ENCODE data around the gene GABARAPL2.

The GABARAPL2 gene

DNA sequence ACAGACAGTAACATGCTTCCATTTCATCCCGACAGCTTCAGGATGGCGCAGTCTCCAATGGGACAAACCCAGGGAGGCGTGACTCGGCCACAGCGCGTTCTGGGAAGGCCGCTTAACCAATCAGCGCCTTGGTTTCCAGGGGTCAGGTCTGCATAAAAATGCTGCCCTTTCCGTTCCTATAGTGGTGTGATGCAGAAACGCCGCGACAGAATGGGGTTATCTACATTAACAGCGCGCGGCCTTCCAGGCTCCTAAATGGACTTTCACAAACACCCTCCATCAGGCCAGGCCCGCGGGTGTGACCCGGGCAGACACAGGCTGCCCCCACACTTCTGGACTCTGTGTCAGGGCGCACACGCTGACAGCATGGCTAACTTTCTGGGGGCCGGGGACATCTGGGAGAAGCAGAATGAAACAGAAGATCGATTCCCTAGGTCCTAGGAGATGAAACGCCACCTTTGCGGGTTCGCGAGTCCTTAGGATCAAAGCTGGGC lies 10.9 kb upstream of the GABARAPL2 start:
- DNase-seq (ENCODE audit: low spot score) = no peak

- peak; percentile 95 for DNase-seq (ENCODE audit: low spot score)
Measured at GRCh38 chr16:75555707-75556430, 10.3 kb upstream of the GABARAPL2 start, which contains the start of gene TMEM231. TSS of gene TMEM231 (minus strand) at chr16:75556252. CDS start at chr16:75556209, 43 bp downstream.

- no peak for DNase-seq (ENCODE audit: low spot score)
Measured at GRCh38 chr16:75556431-75556950, 9.7 kb upstream of the GABARAPL2 start.

- DNase-seq (ENCODE audit: low spot score) = no peak
Measured at GRCh38 chr16:75558846-75559401, 7.3 kb upstream of the GABARAPL2 start.

GRCh38 chr16:75559564-75560372 lies 6.4 kb upstream of the GABARAPL2 start:
- no peak for DNase-seq (ENCODE audit: low spot score)

DNA sequence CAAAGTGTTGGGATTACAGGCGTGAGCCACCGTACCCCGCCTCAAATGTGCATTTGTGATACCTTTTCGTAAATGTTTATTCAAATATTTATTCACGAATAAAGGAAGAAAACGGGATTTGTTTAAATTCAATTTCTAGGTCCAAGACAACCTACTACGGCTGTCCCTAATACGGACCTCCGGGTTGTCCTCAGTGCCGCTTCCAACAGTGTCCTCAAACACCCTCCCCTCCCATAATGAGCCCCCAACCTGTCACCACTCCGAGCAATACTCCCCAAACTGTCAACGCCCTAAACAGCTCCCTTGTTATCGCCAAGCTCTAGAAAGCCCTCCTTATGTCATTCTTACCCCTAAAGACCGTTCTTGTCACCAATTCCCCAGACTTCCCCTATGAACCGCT lies 539 bp upstream of the GABARAPL2 start:
- no peak for DNase-seq (ENCODE audit: low spot score)

DNA sequence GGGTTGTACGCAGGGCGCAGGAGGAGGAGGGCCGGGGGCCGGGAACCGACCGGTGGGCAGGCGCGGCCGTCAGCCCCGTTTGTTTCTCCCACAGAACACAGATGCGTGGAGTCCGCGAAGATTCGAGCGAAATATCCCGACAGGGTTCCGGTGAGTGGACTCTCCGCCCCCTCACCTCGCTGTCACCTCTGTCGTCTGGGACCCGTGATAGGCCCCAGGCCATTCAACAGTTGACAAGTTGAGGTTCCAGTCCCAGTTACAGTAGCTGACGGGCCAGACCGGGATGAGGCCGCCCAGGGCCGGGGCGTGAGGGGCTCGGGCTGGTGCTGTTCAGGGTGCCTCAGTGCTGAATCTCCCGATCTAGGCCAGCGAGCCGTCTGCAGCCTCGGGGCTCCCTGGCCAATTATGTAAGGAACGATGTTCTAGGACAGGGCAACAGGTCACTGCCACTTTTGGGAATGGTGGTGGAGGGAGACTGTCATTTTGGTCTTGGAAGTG lies 628 bp downstream of the GABARAPL2 start:
- peak; percentile 65 for DNase-seq (ENCODE audit: low spot score)

GRCh38 chr16:75567911-75568310 lies 1.7 kb downstream of the GABARAPL2 start:
- DNase-seq (ENCODE audit: low spot score) = no peak

DNA sequence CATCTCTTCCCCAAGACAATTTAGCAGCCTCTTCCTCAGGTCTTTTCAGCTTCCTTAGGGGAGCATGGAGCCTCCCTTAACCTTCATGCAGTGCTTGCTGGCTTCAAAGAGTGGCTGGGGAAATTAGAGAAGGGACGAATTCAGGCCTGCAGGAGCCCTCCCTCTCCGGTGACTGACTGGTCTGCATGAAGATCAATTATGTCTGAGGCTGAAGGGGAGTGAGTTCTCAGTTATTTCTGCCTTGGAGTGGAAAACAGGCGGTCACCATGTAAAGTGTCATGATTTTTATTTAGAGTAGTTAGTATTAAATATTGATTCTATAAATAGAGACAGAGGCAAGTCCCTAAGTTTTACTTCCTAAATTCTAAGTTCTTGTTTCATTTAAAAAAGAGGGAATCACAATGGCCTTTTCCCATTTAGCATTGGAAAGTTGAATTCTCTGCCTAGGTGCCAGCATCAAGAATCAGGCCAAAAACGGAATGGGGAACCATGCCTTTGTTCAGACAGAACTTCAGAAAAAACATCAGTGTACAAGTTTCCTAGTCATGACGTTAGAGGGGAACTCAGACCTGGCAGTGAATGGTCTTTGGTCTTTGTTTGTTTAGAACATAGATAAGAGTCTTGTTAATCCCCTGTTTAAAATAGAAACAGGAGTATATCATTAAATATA lies 4.4 kb downstream of the GABARAPL2 start:
- DNase-seq (ENCODE audit: low spot score) = no peak

GRCh38 chr16:75572864-75573542 lies 6.8 kb downstream of the GABARAPL2 start:
- peak; percentile 91 for DNase-seq (ENCODE audit: low spot score)

GRCh38 chr16:75573955-75574354 lies 7.8 kb downstream of the GABARAPL2 start:
- no peak for DNase-seq (ENCODE audit: low spot score)

GRCh38 chr16:75575958-75576357 lies 9.8 kb downstream of the GABARAPL2 start:
- DNase-seq (ENCODE audit: low spot score) = no peak

GRCh38 chr16:75576384-75576811 lies 10.2 kb downstream of the GABARAPL2 start:
- no peak for DNase-seq (ENCODE audit: low spot score)

DNA sequence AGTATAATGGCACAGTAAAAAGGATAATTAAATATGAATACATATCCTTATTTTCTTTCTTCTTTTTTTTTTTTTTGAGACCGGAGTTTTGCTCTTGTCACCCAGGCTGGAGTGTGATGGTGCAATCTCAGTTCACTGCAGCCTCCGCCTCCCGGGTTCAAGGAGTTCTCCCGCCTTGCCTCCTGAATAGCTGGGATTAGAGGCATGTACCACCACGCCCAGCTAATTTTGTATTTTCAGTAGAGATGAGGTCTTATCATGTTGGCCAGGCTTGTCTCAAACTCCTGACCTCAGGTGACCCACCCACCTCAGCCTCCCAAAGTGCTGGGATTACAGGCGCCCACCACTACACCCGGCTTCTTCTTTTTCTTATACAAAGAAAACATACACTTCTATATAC lies 12.0 kb downstream of the GABARAPL2 start:
- DNase-seq (ENCODE audit: low spot score) = peak; percentile 37

- DNase-seq (ENCODE audit: low spot score) = no peak
Measured at GRCh38 chr16:75578725-75579124, 12.5 kb downstream of the GABARAPL2 start.

GRCh38 chr16:75579281-75579834 lies 13.2 kb downstream of the GABARAPL2 start:
- no peak for DNase-seq (ENCODE audit: low spot score)

- no peak for DNase-seq (ENCODE audit: low spot score)
Measured at GRCh38 chr16:75584108-75584507, 17.9 kb downstream of the GABARAPL2 start.

DNA sequence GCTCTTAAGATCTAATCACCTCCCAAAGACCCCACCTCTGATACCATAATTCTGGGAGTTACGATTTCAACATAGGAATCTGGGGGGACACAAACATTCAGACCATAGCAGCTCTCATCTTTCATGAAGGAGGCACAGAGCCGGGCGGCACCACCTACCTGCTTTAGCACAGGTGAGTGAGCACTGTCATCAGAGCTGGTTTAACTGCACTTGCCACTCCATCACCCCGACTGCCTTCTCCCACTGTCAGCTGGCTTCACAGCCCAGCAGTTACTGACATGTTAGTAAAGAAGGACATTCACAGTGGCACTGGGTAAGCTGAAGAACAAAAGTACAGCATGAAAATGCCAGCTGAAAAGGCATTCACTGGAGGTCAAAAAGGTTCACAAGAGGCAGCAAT lies 22.5 kb downstream of the GABARAPL2 start:
- DNase-seq (ENCODE audit: low spot score) = no peak

GRCh38 chr16:75589306-75589705 lies 23.1 kb downstream of the GABARAPL2 start:
- no peak for DNase-seq (ENCODE audit: low spot score)

DNA sequence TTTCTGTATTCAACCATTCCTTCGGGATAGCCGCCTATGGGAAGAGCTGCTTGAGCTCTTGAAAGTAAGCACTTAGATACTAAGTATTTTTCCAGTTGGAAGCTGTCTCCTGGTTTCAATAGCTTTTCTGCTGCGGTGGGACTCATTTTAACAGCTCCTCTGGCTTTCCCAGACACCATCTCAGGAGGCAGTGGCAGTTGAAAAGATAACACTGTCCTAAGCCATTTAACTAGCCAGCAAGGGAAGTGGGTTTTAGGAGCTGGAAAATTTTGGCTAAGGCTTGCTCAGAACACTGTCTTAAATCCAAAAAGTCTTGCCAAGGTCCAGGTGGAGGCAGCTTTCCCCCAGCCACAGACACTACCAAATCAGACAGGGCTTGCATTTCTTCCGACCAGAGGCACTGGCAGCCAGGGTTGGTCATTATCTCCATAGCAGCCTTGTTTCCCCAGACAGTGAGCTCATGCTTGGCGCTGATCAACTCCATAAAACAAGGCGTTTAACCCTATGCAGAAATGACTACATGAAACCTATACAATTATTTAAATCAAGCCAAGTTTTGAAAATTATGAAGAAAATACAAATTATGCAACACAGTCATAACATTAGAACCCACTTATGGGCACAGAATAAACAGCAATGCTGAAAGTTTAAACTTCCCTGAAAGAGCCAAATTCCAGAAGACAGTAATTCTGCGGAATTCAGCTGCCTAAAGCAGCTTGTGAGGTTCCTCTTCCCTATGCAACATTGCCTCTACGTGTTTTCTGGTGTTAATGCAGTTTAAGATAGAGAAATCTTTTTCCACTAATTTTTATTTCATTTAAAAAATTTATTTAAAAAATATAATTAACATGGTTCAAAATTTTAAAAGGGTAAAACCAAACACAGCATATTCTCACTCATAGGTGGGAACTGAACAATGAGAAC lies 25.0 kb downstream of the GABARAPL2 start:
- DNase-seq (ENCODE audit: low spot score) = no peak

All from hematopoietic multipotent progenitor cell treated with erythropoietin and hydrocortisone succinate and interleukin-3 and kit ligand, for 17 days (in vitro differentiated cells).